A549 treated with AZD2906 at 1 μM for 4 hours (cell line): Measurements from ENCODE around the gene SLN. TPM values are rescaled to one million over a fixed set of nuclear protein-coding genes. Genes with fewer than 3 reads are reported as not detected.

Experiments used
- total RNA-seq: library from RNA; stranded (reverse); fragments of 200-300 nt; extraction: Qiagen RNA extraction; gene quantifications from 5 replicates; pipeline ENCODE4 v1.2.3, GENCODE V29; 2022

The SLN gene
- total RNA-seq = 1.1 to 2.5 TPM (median 1.6 TPM) in 5 replicates

GRCh38 chr11:107711861-107712755 is at the start of gene SLN:
TSS of gene SLN (minus strand) at chr11:107712056.

Other genes starting within 250 kb of the SLN start
- 5.6 to 9.0 TPM (median 6.0 TPM) in 5 replicates for gene ALKBH8, start 146.3 kb downstream of the SLN start, total RNA-seq
- gene ELMOD1, start 120.9 kb downstream of the SLN start, total RNA-seq = 0.10 to 0.25 TPM (median 0.21 TPM) in 5 replicates
- 38.5 to 50.4 TPM (median 41.1 TPM) in 5 replicates for gene SLC35F2, start 146.7 kb upstream of the SLN start, total RNA-seq
- gene RAB39A, start 216.4 kb upstream of the SLN start, total RNA-seq = 0.22 to 0.68 TPM (median 0.48 TPM) in 5 replicates